T-helper 2 cell treated with Interferon-gamma antibody and Interleukin-4, amounts not matched to agents 100 ng/mL and 5 ng/mL, for 36 hours (primary cell): Measurements from ENCODE around the gene CDH23. TPM values are rescaled to one million over a fixed set of nuclear protein-coding genes. Genes with fewer than 3 reads are reported as not detected.

Source experiments
- intact Hi-C: fragments of 100-400 bp; cut with micrococcal nuclease; formaldehyde crosslinking; loops from one replicate; pipeline ENCODE4 v1.15.1; 2023
- total RNA-seq: library from RNA; stranded (reverse); gene quantifications from 2 replicates; pipeline ENCODE4 v1.2.3, GENCODE V29; 2022

CDH23 gene
- total RNA-seq, 1 donor from 2014 or later = 4.2 TPM

DNA sequence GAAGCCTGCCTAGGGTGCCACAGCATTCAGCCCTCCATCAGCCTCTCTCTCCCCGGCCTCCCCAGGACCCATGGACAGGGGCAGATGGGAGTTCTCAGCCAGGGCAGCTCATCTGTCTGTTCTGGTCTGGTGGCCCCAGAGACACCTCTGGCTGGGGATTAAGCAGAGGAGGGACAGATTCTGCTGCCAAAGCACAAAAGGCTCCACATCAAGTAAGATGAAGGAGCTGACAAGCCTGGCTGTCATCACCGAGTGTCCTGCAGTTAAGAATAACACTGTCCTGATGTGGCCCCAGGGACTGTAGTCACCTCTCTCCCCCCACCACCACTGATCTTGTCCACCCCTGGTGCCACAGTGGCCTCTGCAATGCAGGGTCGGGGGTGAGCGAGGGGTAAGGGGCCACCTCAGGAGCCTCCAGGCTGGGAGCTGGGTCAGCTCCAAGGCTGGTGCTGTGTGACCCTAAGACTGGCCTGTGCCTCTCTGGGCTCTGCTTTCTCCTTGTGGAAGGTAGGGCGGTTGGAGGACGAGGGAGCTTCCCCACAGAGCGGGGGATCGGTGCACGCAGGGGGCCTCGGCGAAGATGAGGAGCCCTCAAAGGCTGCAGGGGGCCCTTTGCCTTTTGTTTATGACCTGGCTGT is 304.1 kb downstream of the CDH23 start:
- intact Hi-C loops = no loop called here

DNA sequence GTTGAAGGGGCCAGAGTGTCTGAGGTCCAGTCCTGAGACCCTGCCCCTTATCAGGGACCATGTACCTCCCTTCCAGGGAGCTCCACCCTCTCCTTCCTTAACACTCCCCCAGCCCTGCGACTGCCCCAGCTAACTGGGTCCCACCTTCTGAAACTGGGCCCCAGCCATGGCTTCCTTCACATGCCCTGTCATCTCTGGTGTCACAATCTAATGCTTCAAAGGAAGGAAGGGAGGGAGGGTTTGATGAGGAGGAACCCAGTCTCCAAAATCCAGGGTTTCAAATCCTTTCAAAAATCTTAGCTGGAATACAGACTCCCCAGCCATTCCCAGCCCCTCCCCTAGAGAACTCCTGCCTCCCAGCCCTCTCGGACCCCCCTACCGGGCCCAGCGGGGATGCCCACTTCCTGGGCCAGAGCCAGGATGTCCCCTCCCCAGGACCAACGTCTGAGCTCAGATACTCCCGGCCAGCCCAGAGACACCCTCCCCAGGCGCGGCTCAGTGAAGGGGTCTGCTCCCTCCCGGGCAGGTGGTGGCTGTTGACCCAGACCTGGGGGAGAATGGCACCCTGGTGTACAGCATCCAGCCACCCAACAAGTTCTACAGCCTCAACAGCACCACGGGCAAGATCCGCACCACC is 304.9 kb downstream of the CDH23 start:
- intact Hi-C loops = no loop called here

DNA sequence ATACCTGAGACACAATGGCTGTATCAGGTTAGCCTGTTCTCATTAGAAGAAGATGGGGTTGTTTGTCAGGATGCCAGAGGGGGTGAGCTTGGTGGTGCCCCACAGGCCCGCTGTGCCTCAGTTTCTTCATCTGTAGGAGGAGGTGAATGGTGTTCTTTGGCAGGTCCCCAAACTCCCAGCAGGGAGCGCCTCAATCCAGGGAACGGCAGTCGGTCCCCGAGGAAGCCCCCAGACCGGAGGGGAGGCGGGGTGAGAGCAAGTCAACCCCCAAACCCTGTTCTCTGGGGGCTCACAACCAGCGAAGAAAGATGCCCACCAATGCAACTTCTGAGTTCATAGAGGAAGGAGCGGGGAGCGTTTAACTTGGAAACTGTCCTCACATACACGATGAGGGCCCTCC is 306.9 kb downstream of the CDH23 start:
- intact Hi-C loops = no loop called here

DNA sequence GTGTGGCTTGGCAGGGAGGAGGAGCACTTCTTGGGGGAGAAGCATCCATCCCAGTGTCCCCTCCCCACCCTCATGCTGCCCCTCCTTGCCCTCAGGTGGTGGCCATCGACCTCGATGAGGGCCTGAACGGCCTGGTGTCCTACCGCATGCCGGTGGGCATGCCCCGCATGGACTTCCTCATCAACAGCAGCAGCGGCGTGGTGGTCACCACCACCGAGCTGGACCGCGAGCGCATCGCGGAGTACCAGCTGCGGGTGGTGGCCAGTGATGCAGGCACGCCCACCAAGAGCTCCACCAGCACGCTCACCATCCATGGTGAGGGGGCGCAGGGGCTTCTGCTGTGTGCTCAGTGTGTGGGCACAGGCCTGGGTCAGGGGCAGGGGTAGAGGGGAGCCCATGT is 308.1 kb downstream of the CDH23 start:
- intact Hi-C loops = loop anchor here (5.0 kb wide), 2 partner anchors 107 to 323 kb away; no protein-coding TSS in a partner anchor

DNA sequence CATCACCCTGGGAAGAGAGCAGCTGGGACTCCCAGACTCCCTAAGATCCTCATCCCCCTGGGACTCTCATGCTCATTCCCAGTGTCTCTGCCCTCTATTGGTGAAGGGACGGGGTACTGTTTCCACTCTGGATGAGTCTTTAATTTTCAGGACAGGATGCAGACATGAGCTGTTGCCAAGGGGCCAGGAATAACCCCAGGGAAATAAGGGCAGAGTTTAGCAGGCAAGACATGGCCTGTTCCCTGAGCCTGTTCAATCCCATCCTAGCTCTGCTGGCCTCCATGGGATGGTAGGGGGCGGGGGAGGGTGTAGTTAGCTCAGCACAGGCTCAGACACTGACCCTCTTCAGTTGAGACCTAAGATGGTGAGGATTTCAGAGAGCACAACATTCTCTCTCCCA is 308.9 kb downstream of the CDH23 start:
- intact Hi-C loops = loop anchor here (5.0 kb wide), 2 partner anchors 107 to 323 kb away; no protein-coding TSS in a partner anchor

DNA sequence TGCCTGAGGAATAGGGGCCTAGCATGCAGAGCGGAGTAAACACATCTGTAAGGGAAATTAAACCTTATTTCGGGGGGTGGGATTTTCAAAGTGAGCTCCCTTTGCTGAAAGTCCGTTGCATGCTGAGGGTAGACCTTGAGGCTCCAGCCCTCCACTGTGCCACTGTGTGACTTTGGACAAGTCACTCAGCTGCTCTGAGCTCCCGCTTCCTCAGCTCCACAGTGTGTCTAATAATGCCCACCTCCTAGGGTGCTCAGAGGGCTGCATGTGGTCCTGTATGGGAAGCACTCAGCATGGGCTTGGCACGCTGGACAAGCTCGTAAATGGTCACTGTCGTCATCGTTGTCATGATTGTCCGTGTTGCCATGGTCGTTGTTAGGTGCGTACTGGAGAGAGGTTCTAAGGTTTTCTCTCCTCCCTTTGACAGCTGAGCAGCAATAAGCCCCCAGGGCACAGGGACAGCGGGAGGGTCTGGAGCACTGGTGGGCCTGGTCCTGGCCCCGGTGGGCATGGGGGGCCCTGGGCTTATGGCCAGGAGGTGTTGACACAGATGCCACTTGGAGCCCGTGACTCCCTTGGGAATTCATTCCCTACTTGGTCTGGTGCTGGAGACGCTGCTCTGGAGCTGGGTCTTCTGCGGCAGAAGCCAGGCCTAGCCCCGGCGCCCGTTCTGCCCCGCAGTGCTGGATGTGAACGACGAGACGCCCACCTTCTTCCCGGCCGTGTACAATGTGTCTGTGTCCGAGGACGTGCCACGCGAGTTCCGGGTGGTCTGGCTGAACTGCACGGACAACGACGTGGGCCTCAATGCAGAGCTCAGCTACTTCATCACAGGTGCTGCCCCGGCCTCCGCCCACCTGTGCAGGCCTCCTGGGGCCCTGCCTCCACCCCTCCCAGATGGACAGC is 309.7 kb downstream of the CDH23 start:
- intact Hi-C loops = loop anchor here (5.0 kb wide), 2 partner anchors 106 to 324 kb away; no protein-coding TSS in a partner anchor

DNA sequence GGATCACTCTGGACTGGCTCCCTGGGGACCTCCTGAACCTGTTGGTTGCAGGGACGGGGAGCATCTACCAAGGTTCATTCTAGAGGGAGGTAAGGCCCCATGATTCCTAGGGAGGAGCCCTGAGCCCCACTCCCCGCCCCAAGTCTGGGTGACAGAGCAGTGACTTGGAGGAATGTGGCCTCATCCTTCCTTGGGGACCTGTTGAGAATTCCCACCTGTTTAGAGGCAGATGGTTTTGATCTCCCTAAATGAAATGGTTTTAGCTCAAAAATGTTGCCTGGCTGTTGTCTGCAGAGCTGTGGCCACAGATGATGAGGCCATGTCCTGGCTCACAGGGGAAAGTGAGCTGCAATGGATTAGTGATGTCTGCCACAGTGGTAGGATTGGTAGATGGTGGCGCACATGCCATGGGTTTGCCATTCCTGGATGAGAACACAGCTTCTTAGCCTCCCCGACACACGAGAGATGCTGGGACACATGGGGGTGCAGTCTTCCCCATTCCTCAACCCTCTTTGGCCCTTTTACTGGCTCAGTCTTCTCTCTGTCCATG is 310.6 kb downstream of the CDH23 start:
- intact Hi-C loops = loop anchor here (5.0 kb wide), 2 partner anchors 105 to 325 kb away; no protein-coding TSS in a partner anchor

DNA sequence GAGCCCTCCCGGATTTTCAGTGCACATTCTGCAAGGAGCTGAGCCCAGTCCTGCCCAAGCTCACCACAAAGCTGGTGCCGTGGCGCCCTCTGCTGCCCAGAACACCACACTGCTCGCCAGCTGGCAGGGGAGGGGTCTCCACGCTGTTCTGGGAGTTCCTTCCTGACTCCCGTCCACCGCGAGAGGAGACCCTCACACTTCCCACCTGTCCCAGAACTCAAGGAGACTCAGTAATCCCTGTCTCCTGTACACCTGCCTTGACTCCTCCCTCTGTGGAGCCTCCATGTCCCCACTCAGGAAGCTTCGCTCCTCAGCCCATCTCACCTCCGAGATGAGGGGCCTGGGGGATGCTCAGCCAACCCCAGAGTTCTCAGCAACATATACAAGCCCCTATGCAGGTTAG is 311.6 kb downstream of the CDH23 start:
- intact Hi-C loops = loop anchor here (1.0 to 5.0 kb wide), 4 partner anchors 40 to 389 kb away; partner anchors contain the start of gene SLC29A3

DNA sequence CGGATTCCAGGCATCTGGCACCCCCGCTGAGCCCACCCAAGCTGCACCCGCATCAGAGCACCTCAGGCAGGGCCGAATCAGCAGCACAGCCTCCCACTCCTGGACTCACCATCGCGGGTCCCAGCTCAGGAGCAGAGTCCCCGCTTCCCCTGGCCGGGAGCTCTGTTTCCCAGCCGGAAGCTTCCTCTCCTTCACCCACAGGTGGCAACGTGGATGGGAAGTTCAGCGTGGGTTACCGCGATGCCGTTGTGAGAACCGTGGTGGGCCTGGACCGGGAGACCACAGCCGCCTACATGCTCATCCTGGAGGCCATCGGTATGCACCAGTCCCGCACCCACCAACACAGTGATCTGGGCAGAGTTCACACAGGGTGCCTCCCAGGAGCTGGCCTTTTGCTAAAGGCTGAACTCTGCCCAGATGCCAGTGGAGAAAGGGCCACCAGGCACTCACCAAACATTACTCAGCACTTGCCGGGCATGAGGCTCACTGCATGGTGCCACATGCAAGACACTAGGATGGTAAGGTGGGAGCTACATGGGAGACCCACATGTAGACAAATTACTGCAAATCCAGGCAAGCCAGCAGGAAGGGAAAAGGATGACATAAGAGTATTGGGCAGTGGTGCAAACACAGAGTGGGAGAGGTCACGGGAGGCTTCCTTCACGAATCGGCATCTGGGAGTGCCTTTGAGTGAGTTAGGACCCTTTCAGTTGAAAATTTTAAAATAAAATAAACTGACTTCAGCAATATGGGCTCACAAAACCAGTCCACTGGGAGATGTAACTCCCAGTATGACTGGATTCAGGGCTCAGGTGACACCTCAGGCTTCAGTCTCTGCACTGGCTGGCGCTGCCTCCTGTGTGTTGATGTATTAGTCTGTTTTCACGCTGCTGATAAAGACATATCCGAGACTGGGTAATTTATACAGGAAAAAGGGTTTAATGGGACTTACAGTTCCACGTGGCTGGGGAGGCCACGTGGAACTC is 312.5 kb downstream of the CDH23 start:
- intact Hi-C loops = loop anchor here (1.0 to 5.0 kb wide), 4 partner anchors 40 to 390 kb away; partner anchors contain the start of gene SLC29A3

DNA sequence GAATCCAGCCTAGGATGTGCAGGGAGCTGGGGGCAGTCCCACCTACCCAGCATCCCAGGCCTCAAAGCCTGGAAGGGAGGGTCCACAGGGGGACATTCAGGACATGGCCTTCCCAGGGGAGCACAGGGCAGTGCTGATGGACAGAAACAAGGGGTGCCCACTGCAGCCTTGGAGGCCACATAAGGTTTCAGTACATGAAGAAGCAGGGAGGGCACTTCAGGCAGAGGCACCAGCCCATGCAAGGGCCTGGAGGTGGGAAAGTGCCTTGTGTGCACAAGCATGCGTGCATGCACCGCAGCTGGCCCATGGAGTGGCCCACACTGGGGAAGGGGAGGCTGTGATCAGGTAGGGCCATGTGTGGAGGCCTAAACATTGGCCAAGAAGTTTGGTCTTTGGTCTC is 313.8 kb downstream of the CDH23 start:
- intact Hi-C loops = loop anchor here (5.0 kb wide), 1 partner anchor 62 kb away; the partner anchor contains the start of gene VSIR

DNA sequence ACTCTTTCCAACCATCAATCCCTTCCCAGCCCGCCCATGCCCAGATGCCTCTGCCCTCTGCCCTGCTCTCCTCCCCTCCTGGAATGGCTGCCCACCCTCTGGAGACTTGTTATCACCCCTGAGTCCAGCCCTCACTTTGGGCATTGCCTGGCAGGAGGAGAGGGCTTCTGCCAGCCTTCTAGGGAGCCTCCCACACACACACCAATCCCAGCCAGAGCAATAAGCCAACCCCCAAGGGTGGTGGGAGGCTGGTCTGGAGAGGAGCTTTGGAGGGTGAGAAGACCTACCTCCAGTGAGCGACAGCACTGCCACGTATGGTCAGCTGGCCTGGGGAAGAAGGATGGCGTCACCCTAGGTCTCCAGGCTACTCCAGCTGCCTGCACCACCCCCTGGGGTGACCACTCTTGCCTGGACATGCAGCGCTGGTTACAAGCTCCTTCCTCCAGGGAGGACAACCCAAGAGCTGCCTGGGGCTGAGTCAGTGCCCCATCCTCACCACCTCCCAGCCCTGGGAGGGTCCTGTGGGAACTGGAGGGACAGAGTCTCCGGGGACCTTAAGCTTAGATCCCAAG is 314.4 kb downstream of the CDH23 start:
- intact Hi-C loops = loop anchor here (5.0 kb wide), 1 partner anchor 61 kb away; the partner anchor contains the start of gene VSIR

DNA sequence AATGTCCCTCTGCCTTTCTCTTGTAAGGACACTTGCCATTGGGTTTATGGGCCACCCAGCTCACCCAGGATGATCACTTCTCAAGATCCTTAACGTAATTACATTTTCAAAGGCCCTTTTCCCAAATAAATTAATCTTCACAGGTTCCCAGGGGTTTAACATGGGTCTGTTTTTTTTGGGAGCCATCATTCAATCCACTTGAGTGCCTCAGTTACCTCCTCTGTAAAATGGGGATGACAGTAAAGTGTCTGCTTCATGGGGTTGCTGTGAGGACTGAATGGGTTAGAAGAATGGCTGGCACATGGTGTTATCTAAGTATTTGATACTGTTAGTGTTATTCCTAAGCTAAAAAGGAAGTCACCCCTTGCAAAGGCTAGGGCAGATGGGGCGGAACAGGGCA is 315.4 kb downstream of the CDH23 start:
- intact Hi-C loops = loop anchor here (5.0 kb wide), 1 partner anchor 60 kb away; the partner anchor contains the start of gene VSIR

DNA sequence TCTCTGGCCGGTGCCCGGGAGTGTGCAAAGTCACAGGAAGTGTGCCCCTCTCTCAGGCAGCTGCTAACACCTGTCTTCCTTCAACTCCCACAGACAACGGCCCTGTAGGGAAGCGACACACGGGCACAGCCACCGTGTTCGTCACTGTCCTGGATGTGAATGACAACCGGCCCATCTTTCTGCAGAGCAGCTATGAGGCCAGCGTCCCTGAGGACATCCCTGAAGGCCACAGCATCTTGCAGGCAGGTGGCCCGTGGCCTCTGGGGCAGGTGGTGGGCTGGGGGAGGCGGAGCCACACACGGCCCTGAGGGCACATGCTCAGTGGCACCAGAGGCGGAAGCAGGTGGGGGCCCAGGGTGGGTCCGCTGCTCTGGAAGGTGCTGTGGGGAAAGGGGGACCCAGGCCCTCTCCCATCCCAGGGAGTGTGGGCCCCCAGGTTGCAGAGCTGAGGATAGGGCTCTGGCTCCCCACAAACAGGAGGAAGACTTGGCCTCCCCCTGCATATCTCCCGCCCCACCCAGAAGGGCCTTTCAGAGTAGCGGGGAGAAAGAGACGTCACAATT is 315.9 kb downstream of the CDH23 start:
- intact Hi-C loops = loop anchor here (5.0 kb wide), 1 partner anchor 60 kb away; the partner anchor contains the start of gene VSIR

DNA sequence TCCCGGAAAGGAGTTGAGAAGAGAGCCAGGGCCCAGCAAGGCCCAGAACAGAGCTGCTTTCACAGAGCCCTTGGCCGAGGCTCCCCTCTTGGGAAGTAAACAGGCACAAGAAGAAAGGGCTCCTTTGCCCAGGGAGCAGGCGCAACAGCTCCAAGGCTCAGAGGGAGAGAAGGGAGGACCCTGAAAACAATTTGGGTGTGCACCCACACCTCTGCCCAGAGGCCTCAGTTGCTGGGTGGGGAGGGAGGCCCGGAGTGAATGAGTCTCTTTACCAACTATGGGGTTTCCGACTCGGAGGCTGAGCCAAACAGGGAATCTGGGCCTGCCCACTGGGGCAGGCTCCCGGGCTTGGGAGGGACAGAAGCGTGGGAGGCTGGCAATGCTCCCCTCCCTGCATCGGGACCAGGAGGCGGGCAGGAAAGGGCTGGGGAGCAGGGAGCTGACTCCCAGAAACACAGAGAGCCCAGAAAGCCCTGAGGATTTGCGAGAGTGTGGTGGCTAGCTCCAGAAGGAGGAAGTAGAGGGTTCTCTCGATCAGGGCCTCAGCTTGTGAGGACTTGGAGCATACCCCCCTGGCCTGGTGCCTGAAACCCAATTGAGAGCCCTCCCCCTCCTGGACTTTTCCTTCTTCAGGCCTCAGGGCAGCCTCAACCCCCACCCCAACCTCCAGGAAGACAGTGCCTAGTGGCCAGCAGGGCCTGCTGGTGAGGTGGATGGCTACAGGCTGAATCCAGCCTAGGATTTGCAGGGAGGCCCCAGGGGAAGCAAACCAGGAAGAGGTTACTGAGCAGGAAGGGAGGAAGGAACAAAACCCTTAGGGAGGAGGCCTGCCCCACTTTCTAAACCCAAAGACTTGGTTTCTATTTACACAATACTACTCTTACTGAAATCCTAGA is 316.7 kb downstream of the CDH23 start:
- intact Hi-C loops = loop anchor here (1.0 to 5.0 kb wide), 2 partner anchors 14 to 59 kb away; partner anchors contain the start of gene VSIR

DNA sequence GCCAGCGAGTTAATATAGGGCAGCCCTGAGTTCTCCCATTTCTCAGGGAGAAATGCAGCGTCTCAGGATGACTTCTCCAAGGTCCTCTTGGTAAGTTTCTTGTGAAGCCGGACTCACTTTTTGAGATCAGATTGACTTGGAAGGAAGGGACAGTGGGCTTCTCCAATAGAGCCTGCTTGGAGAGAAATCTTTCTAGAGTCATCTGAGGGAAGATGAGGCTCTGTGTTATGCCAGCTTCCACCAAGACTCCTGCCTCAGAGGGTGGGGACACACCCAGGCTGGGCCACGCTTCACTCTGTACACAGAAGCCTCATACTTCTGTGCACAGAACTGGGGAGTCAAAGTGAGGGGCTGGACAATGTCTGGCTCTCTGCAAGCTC is 317.3 kb downstream of the CDH23 start:
- intact Hi-C loops = loop anchor here (1.0 to 5.0 kb wide), 2 partner anchors 13 to 58 kb away; partner anchors contain the start of gene VSIR

DNA sequence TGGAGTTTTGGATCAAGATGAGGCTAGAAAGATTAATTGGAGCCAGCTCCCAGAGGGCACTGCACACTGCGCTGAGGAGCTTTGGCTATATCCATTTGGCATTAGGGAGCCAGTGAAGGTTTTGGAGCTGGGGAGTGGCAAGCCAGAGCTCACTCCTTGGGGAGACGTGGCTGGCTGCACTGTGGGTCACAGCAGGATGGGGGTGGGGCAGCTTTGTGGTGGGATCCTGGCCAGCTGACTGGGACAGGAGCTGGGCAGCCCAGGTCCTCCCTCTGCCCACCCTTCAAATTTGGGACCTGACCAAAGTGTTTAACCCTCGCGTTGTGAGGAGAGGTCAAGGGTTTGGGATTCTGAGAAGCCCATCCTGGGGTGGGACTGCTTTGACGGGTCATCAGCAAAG is 317.9 kb downstream of the CDH23 start:
- intact Hi-C loops = loop anchor here (1.0 to 5.0 kb wide), 2 partner anchors 13 to 58 kb away; partner anchors contain the start of gene VSIR

DNA sequence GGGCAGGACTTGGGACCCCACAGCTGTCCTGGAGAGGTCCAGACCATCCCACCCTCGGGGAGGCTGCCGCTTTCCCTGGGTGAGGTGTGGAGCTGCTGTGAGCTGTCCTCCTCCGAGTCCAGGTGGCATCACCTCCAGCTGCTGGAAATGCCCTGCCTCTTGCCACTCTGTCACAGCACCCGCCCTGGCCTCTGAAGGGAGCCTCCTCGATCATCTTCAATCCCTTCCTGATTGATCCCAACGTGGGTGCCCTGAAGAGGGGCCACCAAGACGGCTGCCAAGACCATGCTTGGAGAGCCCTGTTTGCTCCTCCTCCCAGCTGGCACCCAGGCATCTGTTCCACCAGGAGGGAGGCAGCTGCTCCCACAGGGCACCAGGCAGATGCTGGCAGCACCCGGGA is 318.3 kb downstream of the CDH23 start:
- intact Hi-C loops = no loop called here

DNA sequence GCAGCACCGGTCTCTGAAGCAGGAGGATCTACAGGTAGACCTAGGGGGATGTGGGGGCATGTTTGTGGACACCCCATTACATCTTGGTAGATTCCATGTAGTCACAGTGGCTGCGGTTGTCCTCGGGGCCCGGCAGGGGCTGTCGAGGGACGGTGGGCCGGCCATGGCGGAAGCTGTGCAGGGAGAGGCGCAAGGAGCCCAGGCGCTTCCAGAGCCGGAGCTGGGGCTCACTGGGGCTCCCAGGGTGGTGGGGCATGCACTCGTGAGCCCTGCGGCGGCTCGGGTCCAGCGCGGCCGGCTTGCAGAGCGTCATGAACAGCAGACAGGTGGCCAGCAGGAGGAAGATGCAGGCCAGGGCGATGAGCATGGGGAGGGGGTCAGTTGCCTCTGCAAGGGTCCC is 319.1 kb downstream of the CDH23 start:
- intact Hi-C loops = no loop called here
